Astrocyte (in vitro differentiated cells and primary cell): ENCODE measurements around the gene CISH.

Experiments
- EZH2 ChIP-seq: IDR thresholded peaks from 2 replicates; pipeline ENCODE4 v1.6.1; 2012; ENCODE audit warnings: mild to moderate bottlenecking, low read length, inconsistent platforms; ENCODE audit not compliant: insufficient read depth
- TF ChIP-seq, protein P1 (sequence below): IDR thresholded peaks from 2 replicates; pipeline ENCODE4 v1.5.1; 2011; ENCODE audit warnings: low read depth, mild to moderate bottlenecking, inconsistent platforms, low read length, moderate library complexity; ENCODE audit not compliant: insufficient read depth

DNA sequence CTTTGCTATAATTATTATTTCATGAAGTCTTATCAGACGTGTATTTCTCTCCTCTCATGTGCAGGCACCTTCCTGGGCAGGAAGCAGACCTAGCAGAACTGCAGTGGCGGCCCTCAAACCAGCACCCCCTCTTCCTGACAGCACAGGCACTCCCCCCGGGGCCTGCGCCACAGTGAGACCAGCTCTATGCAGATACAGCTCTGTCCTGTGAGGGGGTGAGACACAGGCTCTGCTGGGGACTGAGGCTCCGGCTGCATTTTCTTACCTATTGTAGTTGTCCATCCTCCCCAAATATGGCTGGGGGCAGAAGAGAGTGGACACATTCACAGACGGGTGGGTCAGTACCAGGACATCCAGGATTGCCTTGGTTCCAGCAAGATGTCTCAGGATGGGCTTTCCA, 5.0 kb downstream of the CISH start:
- TF ChIP-seq, protein P1, sequence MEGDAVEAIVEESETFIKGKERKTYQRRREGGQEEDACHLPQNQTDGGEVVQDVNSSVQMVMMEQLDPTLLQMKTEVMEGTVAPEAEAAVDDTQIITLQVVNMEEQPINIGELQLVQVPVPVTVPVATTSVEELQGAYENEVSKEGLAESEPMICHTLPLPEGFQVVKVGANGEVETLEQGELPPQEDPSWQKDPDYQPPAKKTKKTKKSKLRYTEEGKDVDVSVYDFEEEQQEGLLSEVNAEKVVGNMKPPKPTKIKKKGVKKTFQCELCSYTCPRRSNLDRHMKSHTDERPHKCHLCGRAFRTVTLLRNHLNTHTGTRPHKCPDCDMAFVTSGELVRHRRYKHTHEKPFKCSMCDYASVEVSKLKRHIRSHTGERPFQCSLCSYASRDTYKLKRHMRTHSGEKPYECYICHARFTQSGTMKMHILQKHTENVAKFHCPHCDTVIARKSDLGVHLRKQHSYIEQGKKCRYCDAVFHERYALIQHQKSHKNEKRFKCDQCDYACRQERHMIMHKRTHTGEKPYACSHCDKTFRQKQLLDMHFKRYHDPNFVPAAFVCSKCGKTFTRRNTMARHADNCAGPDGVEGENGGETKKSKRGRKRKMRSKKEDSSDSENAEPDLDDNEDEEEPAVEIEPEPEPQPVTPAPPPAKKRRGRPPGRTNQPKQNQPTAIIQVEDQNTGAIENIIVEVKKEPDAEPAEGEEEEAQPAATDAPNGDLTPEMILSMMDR: no peak
- TF ChIP-seq EZH2: no peak
